Neural cell (in vitro differentiated cells): ENCODE measurements around the gene MRPS6. TPM values are rescaled to one million over a fixed set of nuclear protein-coding genes. Genes with fewer than 3 reads are reported as not detected.

ENCODE experiments used
- H2AFZ ChIP-seq: fragments of 200-600, 300-800 bp; sonication (generic), shearing (Covaris generic); 2 replicates; pipeline ENCODE4 v1.6.0; 2014; ENCODE audit warnings: low read depth, mild to moderate bottlenecking, antibody characterized with exemption, low read length, moderate library complexity
- H3F3A ChIP-seq: fragments of 200-600 bp; shearing (Covaris generic); 2 replicates; pipeline ENCODE4 v1.6.1; 2016; ENCODE audit warnings: mild to moderate bottlenecking, moderate library complexity, mixed read lengths, antibody characterized with exemption, low read length; ENCODE audit not compliant: insufficient read depth, poor library complexity, severe bottlenecking
- H3K27ac ChIP-seq: fragments of 200-600, 300-800 bp; sonication (generic), shearing (Covaris generic); 2 replicates; pipeline ENCODE4 v1.5.1; 2014; ENCODE audit warnings: mild to moderate bottlenecking, low read length, moderate library complexity
- H3K27me3 ChIP-seq: fragments of 300-800, 200-600 bp; sonication (generic), shearing (Covaris generic); 2 replicates; pipeline ENCODE4 v1.6.0; 2014; ENCODE audit warnings: mild to moderate bottlenecking, low read depth, low read length, moderate library complexity; ENCODE audit not compliant: insufficient read depth
- H3K36me3 ChIP-seq: fragments of 300-800, 200-600 bp; sonication (generic), shearing (Covaris generic); 2 replicates; pipeline ENCODE4 v1.5.1; 2014; ENCODE audit warnings: mild to moderate bottlenecking, antibody characterized with exemption, low read length, moderate library complexity; ENCODE audit not compliant: insufficient read depth
- H3K4me2 ChIP-seq: fragments of 300-800, 200-600 bp; sonication (generic), shearing (Covaris generic); 2 replicates; pipeline ENCODE4 v1.6.0; 2014; ENCODE audit warnings: mild to moderate bottlenecking, low read length
- H3K4me3 ChIP-seq: fragments of 300-800, 200-600 bp; sonication (generic), shearing (Covaris generic); 2 replicates; pipeline ENCODE4 v1.5.1; 2014; ENCODE audit warnings: mild to moderate bottlenecking, low read length, moderate library complexity
- H3K79me2 ChIP-seq: fragments of 200-600 bp; shearing (Covaris generic); replicated peaks from 2 replicates; pipeline ENCODE4 v1.6.0; 2014; ENCODE audit warnings: mild to moderate bottlenecking, low read length, moderate library complexity; ENCODE audit not compliant: insufficient read depth
- H3K9ac ChIP-seq: fragments of 300-800, 200-600 bp; sonication (generic), shearing (Covaris generic); 2 replicates; pipeline ENCODE4 v1.6.1; 2016; ENCODE audit warnings: mild to moderate bottlenecking, low read length, mixed read lengths
- H3K9me2 ChIP-seq: fragments of 200-600 bp; shearing (Covaris generic); 2 replicates; pipeline ENCODE4 v1.6.1; 2016; ENCODE audit warnings: mild to moderate bottlenecking, low read length, mixed read lengths; ENCODE audit not compliant: insufficient read depth
- H3K9me3 ChIP-seq: fragments of 200-600, 300-800 bp; sonication (generic), shearing (Covaris generic); 2 replicates; pipeline ENCODE4 v1.6.1; 2016; ENCODE audit warnings: mild to moderate bottlenecking, mixed run types, low read length, moderate library complexity, mixed read lengths
- H4K20me1 ChIP-seq: fragments of 200-600 bp; shearing (Covaris generic); 2 replicates; pipeline ENCODE4 v1.6.1; 2016; ENCODE audit warnings: mild to moderate bottlenecking, mixed run types; ENCODE audit not compliant: insufficient read depth
- EP300 ChIP-seq: fragments of 450-650 bp; conservative IDR thresholded peaks from 2 replicates; pipeline ENCODE4 v1.6.1; 2014; ENCODE audit warnings: antibody characterized with exemption, mild to moderate bottlenecking, moderate library complexity; ENCODE audit not compliant: poor library complexity, severe bottlenecking
- EZH2 ChIP-seq: fragments of 200-600, 300-800 bp; shearing (Covaris generic), sonication (generic); IDR thresholded peaks from 2 replicates; pipeline ENCODE4 v1.6.1; 2014; ENCODE audit warnings: antibody characterized with exemption, low read length, borderline replicate concordance, mild to moderate bottlenecking; ENCODE audit not compliant: insufficient read depth, poor library complexity, severe bottlenecking
- MXI1 ChIP-seq: fragments of 450-650 bp; conservative IDR thresholded peaks from 2 replicates; pipeline ENCODE4 v1.6.1; 2014; ENCODE audit warnings: antibody characterized with exemption, mild to moderate bottlenecking; ENCODE audit not compliant: poor library complexity, severe bottlenecking
- POLR2AphosphoS5 ChIP-seq: IDR thresholded peaks from 2 replicates; pipeline ENCODE4 v1.6.1; 2012
- RAD21 ChIP-seq: fragments of 450-650 bp; conservative IDR thresholded peaks from 2 replicates; pipeline ENCODE4 v1.6.1; 2014; ENCODE audit warnings: antibody characterized with exemption, mild to moderate bottlenecking, moderate library complexity
- SMC3 ChIP-seq: fragments of 450-650 bp; conservative IDR thresholded peaks from 2 replicates; pipeline ENCODE4 v1.6.1; 2014; ENCODE audit warnings: antibody characterized with exemption, mild to moderate bottlenecking, moderate library complexity; ENCODE audit not compliant: poor library complexity
- TAF1 ChIP-seq: IDR thresholded peaks from 2 replicates; pipeline ENCODE4 v1.6.1; 2012; ENCODE audit warnings: low read depth
- polyA plus RNA-seq: library from polyadenylated mRNA; depleted of rRNA; stranded (reverse); fragments of >200 nt; gene quantifications from 2 replicates; pipeline ENCODE4 v1.2.3, GENCODE V29; 2014
- TF ChIP-seq, protein P1 (sequence below): IDR thresholded peaks from 2 replicates; pipeline ENCODE4 v1.6.1; 2012; ENCODE audit warnings: borderline replicate concordance
- TF ChIP-seq, protein P2 (sequence below): fragments of 450-650 bp; IDR thresholded peaks from 2 replicates; pipeline ENCODE4 v1.5.1; 2014; ENCODE audit warnings: antibody characterized with exemption, mild to moderate bottlenecking, moderate library complexity; ENCODE audit not compliant: poor library complexity, severe bottlenecking

The MRPS6 gene
- polyA plus RNA-seq, 1 donor from 2014 or later: 70.1 TPM

DNA sequence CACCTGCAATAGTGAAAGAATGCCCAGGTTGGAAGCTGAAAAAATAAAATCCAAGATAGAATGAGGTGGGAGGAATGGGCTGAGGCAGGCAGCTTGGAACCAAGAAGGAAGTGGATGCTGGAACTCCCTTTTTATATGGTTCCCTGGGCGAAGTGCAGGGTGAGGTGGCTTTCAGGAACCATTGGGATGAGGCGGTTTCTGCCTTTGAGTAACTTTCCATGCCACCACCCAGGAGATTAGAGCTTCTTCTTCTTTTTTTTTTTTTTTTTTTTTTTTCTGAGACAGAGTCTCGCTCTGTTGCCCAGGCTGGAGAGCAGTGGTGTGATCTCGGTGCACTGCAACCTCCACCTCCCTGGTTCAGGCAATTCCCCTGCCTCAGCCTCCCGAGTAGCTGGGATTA lies 17.8 kb upstream of the MRPS6 start:
- H4K20me1 ChIP-seq: no peaks in the 10 kb centered on the region
- no peaks in the 10 kb centered on the region for H3K9me2 ChIP-seq

DNA sequence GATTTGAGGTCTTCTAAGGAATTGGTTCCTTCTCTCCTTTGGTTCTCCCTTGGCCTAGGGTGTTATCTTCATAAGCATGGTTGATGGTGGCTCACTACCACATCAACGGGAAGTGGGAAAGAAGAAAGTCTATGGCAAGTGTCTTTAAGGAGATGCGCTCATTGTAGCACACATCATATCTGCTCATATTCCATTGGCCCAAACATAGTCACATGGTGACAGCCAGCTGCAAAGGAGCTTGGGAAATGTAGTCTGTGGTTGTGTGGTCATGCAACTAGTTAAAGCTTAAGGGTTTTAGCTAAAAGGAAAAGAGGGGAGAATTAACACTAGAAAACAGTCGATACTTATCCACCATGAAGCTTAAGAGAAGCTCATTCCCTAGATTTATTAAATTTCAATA lies 11.4 kb upstream of the MRPS6 start:
- Histone ChIP-seq H3K27ac (no peak overlapping the region), H3K4me3 (no peak overlapping the region), H3K9me3 (no peaks in the 10 kb centered on the region), H3F3A (no peaks in the 10 kb centered on the region), H3K36me3 (no peaks in the 10 kb centered on the region), H2AFZ (no peak overlapping the region), H3K79me2 (no peaks in the 10 kb centered on the region), H3K9me2 (no peaks in the 10 kb centered on the region), H3K27me3 (no peaks in the 10 kb centered on the region), H3K9ac (no peak overlapping the region), H3K4me2 (no peak overlapping the region), H4K20me1 (no peaks in the 10 kb centered on the region)
- TF ChIP-seq MXI1 (no peak), EP300 (no peak), RAD21 (no peak), SMC3 (no peak), TAF1 (no peak), EZH2 (no peak), POLR2AphosphoS5 (no peak)
- TF ChIP-seq, protein P1, sequence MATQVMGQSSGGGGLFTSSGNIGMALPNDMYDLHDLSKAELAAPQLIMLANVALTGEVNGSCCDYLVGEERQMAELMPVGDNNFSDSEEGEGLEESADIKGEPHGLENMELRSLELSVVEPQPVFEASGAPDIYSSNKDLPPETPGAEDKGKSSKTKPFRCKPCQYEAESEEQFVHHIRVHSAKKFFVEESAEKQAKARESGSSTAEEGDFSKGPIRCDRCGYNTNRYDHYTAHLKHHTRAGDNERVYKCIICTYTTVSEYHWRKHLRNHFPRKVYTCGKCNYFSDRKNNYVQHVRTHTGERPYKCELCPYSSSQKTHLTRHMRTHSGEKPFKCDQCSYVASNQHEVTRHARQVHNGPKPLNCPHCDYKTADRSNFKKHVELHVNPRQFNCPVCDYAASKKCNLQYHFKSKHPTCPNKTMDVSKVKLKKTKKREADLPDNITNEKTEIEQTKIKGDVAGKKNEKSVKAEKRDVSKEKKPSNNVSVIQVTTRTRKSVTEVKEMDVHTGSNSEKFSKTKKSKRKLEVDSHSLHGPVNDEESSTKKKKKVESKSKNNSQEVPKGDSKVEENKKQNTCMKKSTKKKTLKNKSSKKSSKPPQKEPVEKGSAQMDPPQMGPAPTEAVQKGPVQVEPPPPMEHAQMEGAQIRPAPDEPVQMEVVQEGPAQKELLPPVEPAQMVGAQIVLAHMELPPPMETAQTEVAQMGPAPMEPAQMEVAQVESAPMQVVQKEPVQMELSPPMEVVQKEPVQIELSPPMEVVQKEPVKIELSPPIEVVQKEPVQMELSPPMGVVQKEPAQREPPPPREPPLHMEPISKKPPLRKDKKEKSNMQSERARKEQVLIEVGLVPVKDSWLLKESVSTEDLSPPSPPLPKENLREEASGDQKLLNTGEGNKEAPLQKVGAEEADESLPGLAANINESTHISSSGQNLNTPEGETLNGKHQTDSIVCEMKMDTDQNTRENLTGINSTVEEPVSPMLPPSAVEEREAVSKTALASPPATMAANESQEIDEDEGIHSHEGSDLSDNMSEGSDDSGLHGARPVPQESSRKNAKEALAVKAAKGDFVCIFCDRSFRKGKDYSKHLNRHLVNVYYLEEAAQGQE: no peak
- TF ChIP-seq, protein P2, sequence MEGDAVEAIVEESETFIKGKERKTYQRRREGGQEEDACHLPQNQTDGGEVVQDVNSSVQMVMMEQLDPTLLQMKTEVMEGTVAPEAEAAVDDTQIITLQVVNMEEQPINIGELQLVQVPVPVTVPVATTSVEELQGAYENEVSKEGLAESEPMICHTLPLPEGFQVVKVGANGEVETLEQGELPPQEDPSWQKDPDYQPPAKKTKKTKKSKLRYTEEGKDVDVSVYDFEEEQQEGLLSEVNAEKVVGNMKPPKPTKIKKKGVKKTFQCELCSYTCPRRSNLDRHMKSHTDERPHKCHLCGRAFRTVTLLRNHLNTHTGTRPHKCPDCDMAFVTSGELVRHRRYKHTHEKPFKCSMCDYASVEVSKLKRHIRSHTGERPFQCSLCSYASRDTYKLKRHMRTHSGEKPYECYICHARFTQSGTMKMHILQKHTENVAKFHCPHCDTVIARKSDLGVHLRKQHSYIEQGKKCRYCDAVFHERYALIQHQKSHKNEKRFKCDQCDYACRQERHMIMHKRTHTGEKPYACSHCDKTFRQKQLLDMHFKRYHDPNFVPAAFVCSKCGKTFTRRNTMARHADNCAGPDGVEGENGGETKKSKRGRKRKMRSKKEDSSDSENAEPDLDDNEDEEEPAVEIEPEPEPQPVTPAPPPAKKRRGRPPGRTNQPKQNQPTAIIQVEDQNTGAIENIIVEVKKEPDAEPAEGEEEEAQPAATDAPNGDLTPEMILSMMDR: no peak

More for the DNA sequence above, 17.8 kb upstream of the MRPS6 start:
- Histone ChIP-seq H3F3A (no peaks in the 10 kb centered on the region), H3K9me3 (no peaks in the 10 kb centered on the region), H3K4me2 (no peak overlapping the region), H2AFZ (no peak overlapping the region), H3K9ac (no peak overlapping the region), H3K79me2 (no peaks in the 10 kb centered on the region), H3K27me3 (no peaks in the 10 kb centered on the region), H3K36me3 (no peaks in the 10 kb centered on the region), H3K4me3 (no peak overlapping the region), H3K27ac (no peak overlapping the region)
- TF ChIP-seq TAF1: no peak
- TF ChIP-seq, protein P2: no peak
- TF ChIP-seq, protein P1: no peak
- no peak for TF ChIP-seq RAD21
- TF ChIP-seq POLR2AphosphoS5: no peak
- no peak for TF ChIP-seq MXI1
- TF ChIP-seq SMC3: no peak
- no peak for TF ChIP-seq EZH2
- no peak for TF ChIP-seq EP300
